Neural cell (in vitro differentiated cells): ENCODE results near the gene LGR5.

Source experiments
- CTCF ChIP-seq: fragments of 450-650 bp; IDR thresholded peaks from 2 replicates; pipeline ENCODE4 v1.5.1; 2014; ENCODE audit warnings: antibody characterized with exemption, mild to moderate bottlenecking, moderate library complexity; ENCODE audit not compliant: poor library complexity, severe bottlenecking
- EZH2 ChIP-seq: fragments of 200-600, 300-800 bp; shearing (Covaris generic), sonication (generic); IDR thresholded peaks from 2 replicates; pipeline ENCODE4 v1.6.1; 2014; ENCODE audit warnings: antibody characterized with exemption, low read length, borderline replicate concordance, mild to moderate bottlenecking; ENCODE audit not compliant: insufficient read depth, poor library complexity, severe bottlenecking
- POLR2AphosphoS5 ChIP-seq: IDR thresholded peaks from 2 replicates; pipeline ENCODE4 v1.6.1; 2012
- RAD21 ChIP-seq: fragments of 450-650 bp; conservative IDR thresholded peaks from 2 replicates; pipeline ENCODE4 v1.6.1; 2014; ENCODE audit warnings: antibody characterized with exemption, mild to moderate bottlenecking, moderate library complexity
- SMC3 ChIP-seq: fragments of 450-650 bp; conservative IDR thresholded peaks from 2 replicates; pipeline ENCODE4 v1.6.1; 2014; ENCODE audit warnings: antibody characterized with exemption, mild to moderate bottlenecking, moderate library complexity; ENCODE audit not compliant: poor library complexity
- TAF1 ChIP-seq: IDR thresholded peaks from 2 replicates; pipeline ENCODE4 v1.6.1; 2012; ENCODE audit warnings: low read depth

GRCh38 chr12:71393625-71394024 lies 46.0 kb upstream of the LGR5 start:
- no peak for TF ChIP-seq CTCF
- TF ChIP-seq EZH2 = no peak
- no peak for TF ChIP-seq TAF1
- TF ChIP-seq SMC3 = no peak
- no peak for TF ChIP-seq POLR2AphosphoS5
- TF ChIP-seq RAD21 = no peak
